PFSK-1 (cell line): ENCODE data around the gene CRISPLD2.

Experiments
- FOXP2 ChIP-seq: optimal IDR thresholded peaks from 2 replicates; pipeline ENCODE3; 2011; ENCODE audit warnings: borderline replicate concordance, control low read depth, inconsistent platforms; ENCODE audit not compliant: insufficient read depth; ENCODE audit errors: extremely low read length, extremely low read depth
- POLR2AphosphoS5 ChIP-seq: IDR thresholded peaks from 2 replicates; pipeline ENCODE4 v1.6.1; 2012; ENCODE audit warnings: low read depth, mild to moderate bottlenecking, control low read depth, low read length, moderate library complexity
- REST ChIP-seq, 2 experiments: IDR thresholded peaks; 2 replicates each; pipeline versions ENCODE4 v1.6.1 to v1.8.0; 2011 to 2012; ENCODE audit warnings: low read depth in 2 of 2, low read length in 2 of 2, control low read depth in 1 of 2, inconsistent platforms in 1 of 2, mild to moderate bottlenecking in 1 of 2, moderate library complexity in 1 of 2; ENCODE audit not compliant: insufficient read depth in 1 of 2
- SIN3A ChIP-seq: IDR thresholded peaks from 2 replicates; pipeline ENCODE4 v1.6.1; 2012; ENCODE audit warnings: mild to moderate bottlenecking, low read length, moderate library complexity, borderline replicate concordance; ENCODE audit not compliant: insufficient read depth
- TAF1 ChIP-seq: IDR thresholded peaks from 2 replicates; pipeline ENCODE4 v1.6.1; 2012; ENCODE audit warnings: low read length, control low read depth, borderline replicate concordance; ENCODE audit not compliant: insufficient read depth

The CRISPLD2 gene

GRCh38 chr16:84816023-84816422, 3.8 kb upstream of the CRISPLD2 start:
- no peak for TF ChIP-seq POLR2AphosphoS5
- TF ChIP-seq FOXP2: no peak
- TF ChIP-seq TAF1: no peak
- no peak for TF ChIP-seq SIN3A
- TF ChIP-seq REST (IDR thresholded peaks at IDR 0.05; ENCODE audit: insufficient read depth in 1 of 2, low read depth in 2 of 2, low read length in 2 of 2): no peak

GRCh38 chr16:84816485-84816884, 3.3 kb upstream of the CRISPLD2 start:
- no peak for TF ChIP-seq POLR2AphosphoS5
- no peak for TF ChIP-seq REST (IDR thresholded peaks at IDR 0.05; ENCODE audit: insufficient read depth in 1 of 2, low read depth in 2 of 2, low read length in 2 of 2)
- no peak for TF ChIP-seq TAF1
- no peak for TF ChIP-seq SIN3A
- no peak for TF ChIP-seq FOXP2

GRCh38 chr16:84817206-84817605, 2.6 kb upstream of the CRISPLD2 start:
- TF ChIP-seq REST (IDR thresholded peaks at IDR 0.05; ENCODE audit: insufficient read depth in 1 of 2, low read depth in 2 of 2, low read length in 2 of 2) (no peak), TAF1 (no peak), SIN3A (no peak), FOXP2 (no peak), POLR2AphosphoS5 (no peak)

- no peak for TF ChIP-seq POLR2AphosphoS5
- no peak for TF ChIP-seq REST (IDR thresholded peaks at IDR 0.05; ENCODE audit: insufficient read depth in 1 of 2, low read depth in 2 of 2, low read length in 2 of 2)
- no peak for TF ChIP-seq TAF1
- TF ChIP-seq SIN3A: no peak
- TF ChIP-seq FOXP2: no peak
These were observed 2.2 kb upstream of the CRISPLD2 start for GRCh38 chr16:84817613-84818012.

- TF ChIP-seq POLR2AphosphoS5: no peak
- TF ChIP-seq TAF1: no peak
- no peak for TF ChIP-seq SIN3A
- TF ChIP-seq FOXP2: no peak
- no peak for TF ChIP-seq REST (IDR thresholded peaks at IDR 0.05; ENCODE audit: insufficient read depth in 1 of 2, low read depth in 2 of 2, low read length in 2 of 2)
These were observed 1.7 kb upstream of the CRISPLD2 start for GRCh38 chr16:84818133-84818532.
